Measurements from ENCODE around the gene COX4I1. TPM values are rescaled to one million over a fixed set of nuclear protein-coding genes. Genes with fewer than 3 reads are reported as not detected.

COX4I1 gene
- total RNA-seq, 3 donors from 2014 or later: 516 to 561 (median 525) TPM

- Mint-ChIP-seq H3K4me3 (no peak overlapping the region), H3K4me1 (ENCODE audit: low read depth) (peaks cover 6% of the 10 kb centered on the region), H3K27me3 (ENCODE audit: low read depth) (no peaks in the 10 kb centered on the region), H3K36me3 (ENCODE audit: insufficient read depth) (peaks cover 33% of the 10 kb centered on the region), H3K9me3 (no peaks in the 10 kb centered on the region)
- DNase-seq (no peak), ATAC-seq (no peak)
Observed at GRCh38 chr16:85781156-85781555, 18.3 kb upstream of the COX4I1 start.

GRCh38 chr16:85781695-85782370 lies 17.7 kb upstream of the COX4I1 start:
- no peak for ATAC-seq

DNA sequence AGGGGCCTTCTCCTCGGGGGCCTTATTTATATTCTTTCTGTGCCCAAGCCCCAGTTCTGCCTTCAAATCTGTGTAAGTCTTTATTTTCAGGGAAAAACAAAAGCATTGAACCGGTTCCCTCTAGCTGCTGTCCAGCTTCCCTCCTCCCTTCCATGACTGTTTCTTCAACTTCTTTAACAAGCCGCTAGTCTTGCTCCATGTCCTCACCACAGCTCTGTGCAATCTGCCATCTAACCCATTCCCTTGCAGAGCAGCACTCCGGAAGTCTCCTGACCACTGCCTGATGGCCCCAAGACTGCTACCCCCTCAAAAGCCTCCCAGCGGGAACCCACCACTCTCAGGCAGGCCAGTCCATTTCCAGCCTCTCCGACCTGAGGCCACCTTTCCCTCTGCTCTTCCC lies 17.0 kb upstream of the COX4I1 start:
- Mint-ChIP-seq H3K4me1 (ENCODE audit: low read depth) (peaks cover 6% of the 10 kb centered on the region), H3K27me3 (ENCODE audit: low read depth) (no peaks in the 10 kb centered on the region), H3K9me3 (no peaks in the 10 kb centered on the region), H3K36me3 (ENCODE audit: insufficient read depth) (peaks cover 35% of the 10 kb centered on the region), H3K4me3 (no peak overlapping the region)
- ATAC-seq (no peak), DNase-seq (no peak)

More at GRCh38 chr16:85781695-85782370, 17.7 kb upstream of the COX4I1 start:
- H3K27me3 Mint-ChIP-seq (ENCODE audit: low read depth): no peaks in the 10 kb centered on the region
- no peaks in the 10 kb centered on the region for H3K9me3 Mint-ChIP-seq
- H3K4me3 Mint-ChIP-seq: no peak overlapping the region
- DNase-seq: no peak
- peaks cover 35% of the 10 kb centered on the region for H3K36me3 Mint-ChIP-seq (ENCODE audit: insufficient read depth)
- peaks cover 6% of the 10 kb centered on the region for H3K4me1 Mint-ChIP-seq (ENCODE audit: low read depth)

DNA sequence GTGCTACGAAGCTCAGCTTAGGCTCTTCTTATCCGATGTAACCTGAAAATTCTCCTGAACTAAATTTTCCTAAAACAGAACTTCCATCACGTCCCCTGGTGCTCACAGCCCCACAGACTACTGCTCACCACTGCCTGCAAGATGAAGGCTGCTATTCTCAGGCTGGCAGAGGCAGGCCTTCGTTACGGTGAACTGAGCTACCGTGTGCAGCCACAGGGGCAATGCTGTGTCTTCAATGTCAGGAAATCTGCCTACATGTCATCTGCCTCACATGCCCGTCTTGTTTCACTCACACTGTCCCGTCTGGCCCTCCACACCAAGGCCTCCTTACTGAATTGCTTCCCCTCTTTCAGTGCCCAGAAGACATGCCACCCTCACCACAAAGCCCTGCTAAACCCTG lies 16.1 kb upstream of the COX4I1 start:
- DNase-seq (no peak), ATAC-seq (no peak)
- peaks cover 6% of the 10 kb centered on the region for H3K4me1 Mint-ChIP-seq (ENCODE audit: low read depth)
- H3K4me3 Mint-ChIP-seq: no peak overlapping the region
- H3K9me3 Mint-ChIP-seq: no peaks in the 10 kb centered on the region
- peaks cover 40% of the 10 kb centered on the region for H3K36me3 Mint-ChIP-seq (ENCODE audit: insufficient read depth)
- no peaks in the 10 kb centered on the region for H3K27me3 Mint-ChIP-seq (ENCODE audit: low read depth)

DNA sequence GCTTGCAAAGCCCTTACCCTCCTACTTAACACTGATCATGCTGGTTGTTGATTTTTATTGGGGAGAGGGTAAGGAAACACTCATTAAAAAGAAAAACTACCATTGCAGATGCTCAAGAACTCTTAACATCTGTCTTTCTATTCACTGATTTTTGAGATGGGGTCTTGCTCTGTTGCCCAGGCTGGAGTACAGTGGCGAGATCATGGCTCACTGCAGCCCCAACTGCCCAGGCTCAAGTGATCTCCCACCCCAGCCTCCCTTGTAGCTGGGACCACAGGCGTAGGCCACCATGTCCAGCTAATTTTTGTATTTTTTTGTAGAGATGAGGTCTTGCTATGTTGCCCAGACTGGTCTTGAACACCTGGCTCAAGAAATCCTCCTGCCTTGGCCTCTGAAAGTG lies 14.7 kb upstream of the COX4I1 start:
- Mint-ChIP-seq H3K4me3 (no peak overlapping the region), H3K36me3 (ENCODE audit: insufficient read depth) (peaks cover 38% of the 10 kb centered on the region), H3K9me3 (no peaks in the 10 kb centered on the region), H3K27me3 (ENCODE audit: low read depth) (no peaks in the 10 kb centered on the region), H3K4me1 (ENCODE audit: low read depth) (peaks cover 12% of the 10 kb centered on the region)
- no peak for DNase-seq
- no peak for ATAC-seq

GRCh38 chr16:85785927-85786326 lies 13.6 kb upstream of the COX4I1 start:
- H3K4me3 Mint-ChIP-seq: no peak overlapping the region
- no peaks in the 10 kb centered on the region for H3K27me3 Mint-ChIP-seq (ENCODE audit: low read depth)
- no peak for DNase-seq
- peaks cover 23% of the 10 kb centered on the region for H3K4me1 Mint-ChIP-seq (ENCODE audit: low read depth)
- no peak for ATAC-seq
- H3K9me3 Mint-ChIP-seq: no peaks in the 10 kb centered on the region
- H3K36me3 Mint-ChIP-seq (ENCODE audit: insufficient read depth): peaks cover 36% of the 10 kb centered on the region

DNA sequence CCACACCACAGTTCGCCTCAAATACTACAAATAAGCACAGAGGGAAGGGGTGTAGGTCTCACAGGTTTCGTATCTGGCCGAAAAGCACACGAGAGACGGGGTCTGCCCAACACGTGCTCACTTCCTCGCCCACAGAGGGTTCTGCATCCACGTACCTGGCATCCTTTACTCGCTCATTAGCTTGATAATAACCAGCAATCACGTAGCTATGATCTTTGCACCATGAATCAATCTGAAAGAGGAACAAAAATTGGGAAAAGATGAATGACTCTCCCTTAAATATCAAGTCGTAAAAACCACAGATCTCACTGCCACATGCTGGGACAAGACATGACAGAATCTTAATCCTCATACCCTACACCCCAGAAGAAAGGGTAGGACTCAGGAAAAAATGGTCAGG lies 10.7 kb upstream of the COX4I1 start:
- H3K9me3 Mint-ChIP-seq: no peaks in the 10 kb centered on the region

GRCh38 chr16:85789773-85790172 lies 9.7 kb upstream of the COX4I1 start:
- peaks cover 39% of the 10 kb centered on the region for H3K4me1 Mint-ChIP-seq (ENCODE audit: low read depth)

More for the DNA sequence above, 10.7 kb upstream of the COX4I1 start:
- H3K4me3 Mint-ChIP-seq: no peak overlapping the region
- no peaks in the 10 kb centered on the region for H3K27me3 Mint-ChIP-seq (ENCODE audit: low read depth)
- peaks cover 37% of the 10 kb centered on the region for H3K4me1 Mint-ChIP-seq (ENCODE audit: low read depth)
- DNase-seq (no peak), ATAC-seq (no peak)
- H3K36me3 Mint-ChIP-seq (ENCODE audit: insufficient read depth): peaks cover 48% of the 10 kb centered on the region

GRCh38 chr16:85793662-85794298 lies 5.7 kb upstream of the COX4I1 start:
- Mint-ChIP-seq H3K27me3 (ENCODE audit: low read depth) (no peaks in the 10 kb centered on the region), H3K36me3 (ENCODE audit: insufficient read depth) (peaks cover 44% of the 10 kb centered on the region), H3K9me3 (no peaks in the 10 kb centered on the region), H3K4me1 (ENCODE audit: low read depth) (peaks cover 58% of the 10 kb centered on the region), H3K4me3 (no peak overlapping the region)
- DNase-seq: no peak
- ATAC-seq: no peak

More at GRCh38 chr16:85789773-85790172, 9.7 kb upstream of the COX4I1 start:
- ATAC-seq (no peak), DNase-seq (no peak)
- Mint-ChIP-seq H3K9me3 (no peaks in the 10 kb centered on the region), H3K27me3 (ENCODE audit: low read depth) (no peaks in the 10 kb centered on the region), H3K36me3 (ENCODE audit: insufficient read depth) (peaks cover 50% of the 10 kb centered on the region), H3K4me3 (no peak overlapping the region)

DNA sequence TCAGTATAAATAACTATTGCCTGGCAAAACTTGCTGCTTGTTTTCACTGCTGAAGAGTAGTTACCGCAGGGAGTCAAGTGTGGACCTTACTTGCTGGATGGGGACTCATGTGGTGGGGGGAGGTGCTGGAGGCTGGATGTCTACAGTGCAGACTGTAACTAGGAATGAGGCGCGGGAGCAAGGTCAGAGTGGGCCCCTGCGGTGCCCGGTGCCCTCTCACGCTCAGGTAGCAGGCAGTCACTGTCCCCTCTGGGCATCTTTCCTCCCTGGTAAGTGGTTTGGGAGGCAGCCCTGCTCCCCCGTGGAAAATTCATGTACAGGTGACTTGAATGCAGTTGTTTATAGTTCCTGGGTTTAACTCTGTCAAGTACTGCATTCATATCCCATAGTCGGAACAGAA lies 4.8 kb upstream of the COX4I1 start:
- Mint-ChIP-seq H3K4me1 (ENCODE audit: low read depth) (peaks cover 55% of the 10 kb centered on the region), H3K27me3 (ENCODE audit: low read depth) (no peaks in the 10 kb centered on the region), H3K4me3 (no peak overlapping the region), H3K9me3 (no peaks in the 10 kb centered on the region), H3K36me3 (ENCODE audit: insufficient read depth) (peaks cover 40% of the 10 kb centered on the region)
- DNase-seq: no peak
- ATAC-seq: no peak

- ATAC-seq: no peak
- Mint-ChIP-seq H3K36me3 (ENCODE audit: insufficient read depth) (peaks cover 35% of the 10 kb centered on the region), H3K9me3 (no peaks in the 10 kb centered on the region)
Observed at GRCh38 chr16:85796152-85796551, 3.3 kb upstream of the COX4I1 start.

DNA sequence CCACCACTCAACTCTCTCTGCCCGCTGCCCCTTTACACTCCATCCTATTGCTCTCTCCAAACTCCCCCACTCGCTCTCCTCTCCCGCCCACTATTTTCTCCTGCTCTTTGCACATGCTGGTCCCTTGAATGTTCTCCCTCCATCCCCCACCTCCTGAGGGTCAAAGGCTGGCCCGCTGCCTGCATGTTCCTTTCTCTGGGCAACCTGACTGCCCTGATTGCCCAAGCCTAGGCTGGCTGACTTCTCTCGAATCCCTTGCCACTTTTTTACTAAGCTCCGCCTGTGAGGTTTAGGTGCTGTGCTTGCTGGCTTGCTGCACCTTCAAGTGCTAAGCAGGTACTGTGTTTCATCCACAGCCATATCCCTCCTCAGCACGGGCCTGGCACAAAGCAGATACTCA lies 2.9 kb upstream of the COX4I1 start:
- ATAC-seq (no peak), DNase-seq (no peak)
- Mint-ChIP-seq H3K9me3 (no peaks in the 10 kb centered on the region), H3K4me3 (no peak overlapping the region), H3K4me1 (ENCODE audit: low read depth) (peaks cover 56% of the 10 kb centered on the region), H3K36me3 (ENCODE audit: insufficient read depth) (peaks cover 35% of the 10 kb centered on the region), H3K27me3 (ENCODE audit: low read depth) (no peaks in the 10 kb centered on the region)

More at GRCh38 chr16:85796152-85796551, 3.3 kb upstream of the COX4I1 start:
- DNase-seq: no peak
- Mint-ChIP-seq H3K4me3 (peak overlapping the region; percentile 14), H3K4me1 (ENCODE audit: low read depth) (peaks cover 54% of the 10 kb centered on the region), H3K27me3 (ENCODE audit: low read depth) (no peaks in the 10 kb centered on the region)

- Mint-ChIP-seq H3K9me3 (no peaks in the 10 kb centered on the region), H3K4me3 (peak overlapping the region; percentile 90), H3K36me3 (ENCODE audit: insufficient read depth) (peaks cover 33% of the 10 kb centered on the region), H3K27me3 (ENCODE audit: low read depth) (no peaks in the 10 kb centered on the region), H3K4me1 (ENCODE audit: low read depth) (peaks cover 50% of the 10 kb centered on the region)
- ATAC-seq: no peak
- no peak for DNase-seq
Observed at GRCh38 chr16:85798283-85798776, 1.2 kb upstream of the COX4I1 start.

DNA sequence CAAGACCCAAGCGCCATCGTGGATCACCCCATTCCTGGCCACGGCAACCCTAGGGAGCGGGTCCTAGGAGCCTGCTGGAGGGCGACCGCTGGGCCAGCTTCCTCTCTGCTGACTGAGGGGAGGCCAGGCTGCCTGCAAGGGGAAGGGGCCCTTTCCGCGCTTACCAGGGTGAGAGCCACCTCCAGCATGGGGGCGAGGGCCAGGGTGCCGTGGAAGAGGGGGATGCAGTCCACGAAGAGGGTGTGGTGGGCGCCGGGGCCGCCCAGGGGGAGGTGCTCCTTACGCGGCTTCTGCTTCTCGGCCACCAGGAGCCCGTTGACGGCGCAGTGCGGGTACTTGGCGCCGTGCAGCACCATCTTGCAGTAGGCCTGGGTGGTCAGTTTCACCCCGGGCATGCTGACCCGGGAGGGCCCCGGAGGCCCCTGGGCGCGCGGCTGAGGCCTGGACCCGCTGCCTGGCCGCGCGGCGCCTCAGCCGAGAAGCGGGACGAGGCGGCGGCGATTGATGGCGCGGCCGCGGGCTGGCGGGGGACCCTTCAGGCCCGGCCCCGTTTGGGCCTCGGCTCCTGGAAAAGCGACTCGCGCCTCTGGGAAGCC lies 496 bp upstream of the COX4I1 start:
- Mint-ChIP-seq H3K4me3 (peak overlapping the region; percentile 90), H3K9me3 (no peaks in the 10 kb centered on the region), H3K36me3 (ENCODE audit: insufficient read depth) (peaks cover 40% of the 10 kb centered on the region), H3K27me3 (ENCODE audit: low read depth) (no peaks in the 10 kb centered on the region), H3K4me1 (ENCODE audit: low read depth) (peaks cover 55% of the 10 kb centered on the region)
- ATAC-seq: peak; percentile 60 to 61
- DNase-seq: no peak

DNA sequence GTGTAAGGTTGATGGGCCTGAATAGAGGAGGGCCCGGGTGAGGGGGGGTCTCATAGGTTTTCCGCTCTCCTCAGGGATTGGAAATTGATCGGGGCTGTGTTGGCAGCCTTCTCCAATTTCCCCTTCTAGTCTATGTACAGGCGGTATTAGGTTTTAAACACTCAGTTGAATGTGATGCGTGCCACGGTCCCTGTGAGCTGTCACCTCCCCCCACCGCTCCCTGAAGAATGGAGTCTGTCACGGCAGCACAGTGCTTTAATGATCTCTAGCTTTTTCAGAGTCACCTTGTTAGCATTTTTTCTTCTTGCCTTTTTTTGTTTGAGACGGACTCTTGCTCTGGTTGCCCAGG lies 800 bp downstream of the COX4I1 start:
- ATAC-seq (peak; percentile 19 to 32), DNase-seq (peak; percentile 27)
- peak overlapping the region; percentile 88 for H3K4me3 Mint-ChIP-seq
- peaks cover 47% of the 10 kb centered on the region for H3K36me3 Mint-ChIP-seq (ENCODE audit: insufficient read depth)
- no peaks in the 10 kb centered on the region for H3K27me3 Mint-ChIP-seq (ENCODE audit: low read depth)
- H3K4me1 Mint-ChIP-seq (ENCODE audit: low read depth): peaks cover 53% of the 10 kb centered on the region
- H3K9me3 Mint-ChIP-seq: no peaks in the 10 kb centered on the region

Data from activated T-cell treated with anti-CD3 and anti-CD28 coated beads, Interleukin-2, amount 50 U/mL, for 4 hours (primary cell).